Epithelial cell of proximal tubule (primary cell): ENCODE data around the gene SEC22C. TPM values are rescaled to one million over a fixed set of nuclear protein-coding genes. Genes with fewer than 3 reads are reported as not detected.
"Not testable (repeated sequence)": the region's sequence is repeated elsewhere in the genome, so short reads cannot be mapped to it uniquely, and the experiment has no call there.

Source experiments
- DNase-seq: peaks from one replicate; pipeline ENCODE4 v3.0.0-alpha.2; 2011; ENCODE audit warnings: low read depth
- H3K4me3 ChIP-seq: 2 replicates; pipeline ENCODE4 v1.5.1; 2011; ENCODE audit warnings: low read depth, mild to moderate bottlenecking, low read length
- CTCF ChIP-seq: conservative IDR thresholded peaks from 2 replicates; pipeline ENCODE4 v1.5.1; 2012; ENCODE audit warnings: low read depth, mild to moderate bottlenecking, low read length
- total RNA-seq: library from RNA; depleted of rRNA; stranded (reverse); fragments of >200 nt; gene quantifications from 2 replicates; pipeline ENCODE4 v1.2.3, GENCODE V29; 2015

SEC22C gene
- total RNA-seq, 1 donor from 2014 or later: 40.8 TPM

DNA sequence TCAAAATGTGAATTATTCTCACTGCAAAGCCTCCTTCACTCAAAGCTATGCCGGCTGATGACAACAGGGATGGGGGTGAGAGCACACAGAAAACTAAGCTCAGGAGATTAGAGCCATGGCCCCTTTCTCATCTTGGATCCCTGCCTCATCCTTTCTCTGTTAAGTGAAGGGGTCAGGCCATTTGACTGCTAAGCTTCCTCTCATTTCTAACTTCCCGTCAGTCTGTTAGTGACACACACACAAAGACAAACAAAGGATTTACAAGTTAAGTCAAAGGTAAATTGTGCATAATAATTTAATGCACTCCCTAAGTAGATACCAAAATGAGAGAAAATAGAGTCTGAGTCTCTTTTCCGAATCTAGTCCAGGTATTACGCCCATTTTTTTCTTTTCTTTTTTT lies 10.0 kb upstream of the SEC22C start:
- TF ChIP-seq CTCF: no peak
- no peak for DNase-seq
- peak overlapping the region; percentile 77 for H3K4me3 ChIP-seq

- H3K4me3 ChIP-seq: peak overlapping the region; percentile 77
- DNase-seq: no peak
- no peak for TF ChIP-seq CTCF
These were observed 9.4 kb upstream of the SEC22C start for GRCh38 chr3:42590989-42591756.

DNA sequence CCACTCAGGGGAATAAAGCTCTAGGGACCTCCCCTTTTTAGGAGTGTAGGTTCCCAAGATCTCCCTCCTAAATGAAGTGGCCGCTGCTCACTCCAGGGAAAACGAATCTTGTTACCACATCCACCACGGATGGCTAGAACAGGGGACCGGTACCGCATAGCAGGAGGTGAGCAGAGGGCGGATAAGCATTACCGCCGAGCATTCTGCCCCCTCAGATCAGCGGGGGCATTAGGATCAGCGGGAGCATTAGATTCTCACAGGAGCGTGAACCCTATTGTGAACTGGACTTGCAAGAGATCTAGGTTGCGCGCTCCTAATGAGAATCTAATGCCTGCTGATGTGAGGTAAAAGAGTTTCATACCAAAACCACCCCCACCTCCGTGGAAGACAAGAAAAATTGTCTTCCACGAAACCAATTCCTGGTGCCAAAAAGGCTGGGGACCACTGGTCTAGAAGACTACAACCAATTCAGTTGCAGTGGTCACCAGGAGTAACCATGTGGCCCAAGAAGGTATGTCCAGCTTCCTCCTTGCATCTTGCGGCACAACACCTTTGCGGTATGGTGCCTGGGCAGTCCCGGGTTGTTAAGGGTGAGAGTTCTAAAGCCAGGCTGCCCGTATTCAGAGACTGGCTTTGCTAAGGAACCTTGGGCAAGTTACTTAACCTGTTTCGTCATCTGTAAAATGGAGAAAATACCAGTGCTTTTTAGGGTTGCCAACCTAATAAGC lies 7.8 kb upstream of the SEC22C start:
- H3K4me3 ChIP-seq: peak overlapping the region; percentile 77
- DNase-seq: no peak
- TF ChIP-seq CTCF: no peak

- no peak for DNase-seq
- H3K4me3 ChIP-seq: no peak overlapping the region
- TF ChIP-seq CTCF: no peak
These were observed 6.9 kb upstream of the SEC22C start for GRCh38 chr3:42588625-42589024.

- H3K4me3 ChIP-seq: peak overlapping the region; percentile 96
- no peak for TF ChIP-seq CTCF
- DNase-seq: no peak
These were observed 805 bp upstream of the SEC22C start for GRCh38 chr3:42582474-42583070.

GRCh38 chr3:42581400-42581708 lies 413 bp downstream of the SEC22C start:
- no peak for TF ChIP-seq CTCF
- no peak for DNase-seq
- peak overlapping the region; percentile 96 for H3K4me3 ChIP-seq

DNA sequence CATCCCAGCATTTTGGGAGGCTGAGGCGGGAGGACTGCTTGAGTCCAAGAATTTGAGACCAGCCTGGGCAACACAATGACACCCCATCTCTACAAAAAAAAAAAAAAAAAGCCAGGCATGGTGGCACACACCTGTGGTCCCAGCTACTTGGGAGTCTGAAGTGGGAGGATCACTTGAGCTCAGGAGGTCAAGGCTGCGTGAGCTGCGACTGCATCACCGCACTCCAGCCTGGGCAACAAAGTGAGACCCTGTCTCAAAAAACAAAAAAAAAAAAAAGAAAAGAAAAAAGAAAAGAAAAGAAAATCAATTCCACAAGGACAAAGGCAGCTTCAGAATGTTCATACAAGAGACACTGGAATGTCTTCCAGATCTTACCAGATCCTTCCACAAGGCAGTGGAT lies 2.4 kb downstream of the SEC22C start:
- not testable (repeated sequence) for DNase-seq, H3K4me3 ChIP-seq
